Ovary (tissue), 9 donors: ENCODE measurements around the gene KLHL6. TPM values are rescaled to one million over a fixed set of nuclear protein-coding genes. Genes with fewer than 3 reads are reported as not detected.

Experiments
- DNase-seq, 5 donors: peaks; one replicate each; pipeline ENCODE4 v3.0.0-alpha.2; 2019 to 2020
- H3K27ac ChIP-seq, 2 donors: fragments of 200-600 bp; one replicate each; pipeline versions ENCODE4 v1.5.1 to v1.8.0; 2019 to 2022
- H3K27me3 ChIP-seq: fragments of 200-600 bp; one replicate; pipeline ENCODE4 v1.8.0; 2022
- H3K36me3 ChIP-seq: fragments of 200-600 bp; sonication (generic); one replicate; pipeline ENCODE4 v1.5.1; 2019
- H3K4me1 ChIP-seq: one replicate; pipeline ENCODE4 v1.8.1; 2013; ENCODE audit warnings: mild to moderate bottlenecking, moderate library complexity; ENCODE audit not compliant: insufficient read depth
- H3K4me3 ChIP-seq: fragments of 200-600 bp; sonication (generic); one replicate; pipeline ENCODE4 v1.5.1; 2017
- H3K9me3 ChIP-seq, 2 donors: fragments of 200-600 bp in 1 of 2; sonication (generic) in 1 of 2; one replicate each; pipeline versions ENCODE4 v1.5.1 to v1.8.1; 2013 to 2019; ENCODE audit warnings: mild to moderate bottlenecking in 1 of 2, moderate library complexity in 1 of 2
- CTCF ChIP-seq, 3 donors: fragments of 450-650 bp in 2 of 3; fragments of 200-600 bp in 1 of 3; IDR thresholded peaks; one replicate each; pipeline versions ENCODE4 v1.5.1 to v1.8.0; 2016 to 2022; ENCODE audit warnings: antibody characterized with exemption in 3 of 3, mild to moderate bottlenecking in 1 of 3
- EP300 ChIP-seq: sonication (generic); formaldehyde crosslinking; IDR thresholded peaks from one replicate; pipeline ENCODE4 v1.6.1; 2017; ENCODE audit warnings: antibody characterized with exemption
- POLR2A ChIP-seq: fragments of 450-650 bp; IDR thresholded peaks from one replicate; pipeline ENCODE4 v1.6.1; 2017; ENCODE audit warnings: antibody characterized with exemption, mild to moderate bottlenecking, moderate library complexity
- WGBS, 3 donors: extraction: QIAGEN DNeasy Blood & Tissue Kit in 1 of 3; methylation state at CpG; one replicate each; pipeline versions ENCODE4 v1.1.5 to v1.1.7; 2013 to 2017; 5-methylcytosine and 5-hydroxymethylcytosine counted together
- intact Hi-C, 4 donors: fragments of 100-400 bp; cut with DNase I; formaldehyde crosslinking; loops; one replicate each; pipeline versions ENCODE4 v1.11.0 to v1.15.1; 2022 to 2023
- polyA plus RNA-seq, 2 donors: library from polyadenylated mRNA; stranded (reverse); fragments of 200-250 nt in 1 of 2; fragments of 350-450 nt in 1 of 2; fragmentation: Illumina TruSeq in 1 of 2; extraction: RNeasy Lipid Tissue Mini Kit (QIAGEN cat#74804) in 1 of 2; gene quantifications; one replicate each; pipeline ENCODE4 v1.2.3, GENCODE V29; 2013 to 2014
- total RNA-seq, 7 donors: library from RNA; depleted of rRNA in 2 of 7; stranded (reverse); fragments of >200 nt in 2 of 7; fragmentation: NEBNext Ultra II Directional in 3 of 7; extraction: Animal tissue kit (Norgen Biotek cat#: 25700) in 3 of 7; gene quantifications; one replicate each; pipeline versions ENCODE4 v1.1.0 to v1.2.4, GENCODE V29; 2016 to 2023
- donor health status: DM: no; HTN: no; CAD: no; lungs with moderate emphysema.
- donor health status: DM: no; HTN: no; CAD: no.
- donor health status: Bipolar disorder and iron deficiency.
- donor health status: DM: yes; HTN: yes; CAD: no.
- donor health status: DM: no; HTN: no; CAD: no.
- donor health status: DM: yes; HTN: yes; CAD: no.

The KLHL6 gene
- total and polyA plus RNA-seq, 9 donors = 0.21 to 3.9 (median 0.92) TPM

DNA sequence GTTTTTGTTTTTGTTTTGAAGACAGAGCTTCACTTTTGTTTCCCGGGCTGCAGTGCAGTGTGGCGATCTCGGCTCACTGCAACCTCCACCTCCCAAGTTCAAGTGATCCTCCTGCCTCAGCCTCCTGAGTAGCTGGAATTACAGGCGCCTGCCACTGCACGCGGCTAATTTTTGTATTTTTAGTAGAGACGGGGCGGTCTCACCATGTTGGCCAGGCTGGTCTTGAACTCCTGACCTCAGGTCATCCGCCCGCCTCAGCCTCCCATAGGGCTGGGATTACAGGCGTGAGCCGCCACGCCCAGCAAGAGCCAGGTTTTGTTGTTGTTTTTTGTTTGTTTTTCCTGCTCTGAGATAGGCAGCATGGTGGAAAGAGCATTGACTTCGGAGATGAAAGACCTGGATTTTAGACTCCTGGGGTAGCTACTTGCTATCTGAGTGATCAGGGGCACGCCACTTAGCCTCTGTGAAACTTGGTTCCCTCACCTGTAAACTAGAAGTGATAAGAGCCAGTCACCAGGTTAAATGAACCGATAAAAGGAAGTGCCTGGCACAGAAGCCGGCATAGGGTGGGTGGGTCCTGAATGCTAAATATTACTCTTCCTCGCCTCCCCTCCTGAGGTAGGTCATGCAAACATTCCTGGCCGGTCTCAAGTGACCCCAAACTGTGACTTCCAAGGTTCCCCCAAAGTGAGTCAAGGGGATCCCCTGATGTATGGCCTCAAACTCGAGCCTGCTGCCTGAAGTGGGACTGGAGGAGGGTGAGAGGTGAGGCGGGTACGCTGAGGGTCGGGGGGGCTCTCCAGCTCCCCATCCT, 64.2 kb downstream of the KLHL6 start:
- no peak for TF ChIP-seq CTCF (IDR thresholded peaks at IDR 0.05)
- TF ChIP-seq EP300 = no peak
- TF ChIP-seq POLR2A = no peak
- 86 to 92% (median 89%) methylated on average over 23 of the region's 23 CpGs for WGBS, 3 donors
- no peaks in the 10 kb centered on the region for H3K27me3 ChIP-seq
- H3K27ac ChIP-seq = no peak overlapping the region
- no peaks in the 10 kb centered on the region for H3K36me3 ChIP-seq
- no peak overlapping the region for H3K4me3 ChIP-seq
- no peak for DNase-seq
- H3K4me1 ChIP-seq = no peaks in the 10 kb centered on the region
- no peaks in the 10 kb centered on the region for H3K9me3 ChIP-seq
- intact Hi-C loops = no loop called here

DNA sequence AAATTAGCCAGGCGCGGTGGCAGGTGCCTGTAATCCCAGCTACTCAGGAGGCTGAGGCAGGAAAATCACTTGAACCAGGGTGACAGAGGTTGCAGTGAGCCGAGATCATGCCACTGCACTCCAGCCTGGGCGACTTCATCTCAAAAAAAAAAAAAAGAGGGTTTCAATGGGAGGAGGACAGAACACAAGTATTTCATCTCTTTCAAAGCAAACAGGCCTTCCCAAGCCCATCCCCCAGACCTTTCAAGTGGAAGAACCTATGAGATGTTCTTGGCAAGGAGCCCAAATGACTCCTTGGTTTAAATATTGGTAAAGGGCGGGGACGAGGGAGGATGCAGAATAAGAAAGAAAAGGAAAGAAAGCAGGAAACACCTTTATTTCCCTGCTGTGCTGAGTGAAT, 64.9 kb downstream of the KLHL6 start:
- H3K27ac ChIP-seq = no peak overlapping the region
- 80 to 88% (median 84%) methylated on average over 6 of the region's 6 CpGs for WGBS, 3 donors
- TF ChIP-seq POLR2A (no peak), EP300 (no peak), CTCF (IDR thresholded peaks at IDR 0.05) (no peak)
- no peaks in the 10 kb centered on the region for H3K9me3 ChIP-seq
- H3K4me3 ChIP-seq = no peak overlapping the region
- DNase-seq = no peak
- no peaks in the 10 kb centered on the region for H3K4me1 ChIP-seq
- no peaks in the 10 kb centered on the region for H3K27me3 ChIP-seq
- no peaks in the 10 kb centered on the region for H3K36me3 ChIP-seq
- intact Hi-C loops = no loop called here

GRCh38 chr3:183490211-183490601, 65.3 kb downstream of the KLHL6 start:
- no peak overlapping the region for H3K4me3 ChIP-seq
- no peak overlapping the region for H3K27ac ChIP-seq
- no peaks in the 10 kb centered on the region for H3K4me1 ChIP-seq
- intact Hi-C loops = no loop called here
- H3K36me3 ChIP-seq = no peaks in the 10 kb centered on the region
- WGBS, 3 donors = 89 to 90% (median 90%) methylated on average over 9 of the region's 9 CpGs
- no peaks in the 10 kb centered on the region for H3K27me3 ChIP-seq
- DNase-seq = no peak
- TF ChIP-seq CTCF (IDR thresholded peaks at IDR 0.05) (no peak), EP300 (no peak), POLR2A (no peak)
- H3K9me3 ChIP-seq = no peaks in the 10 kb centered on the region

GRCh38 chr3:183489455-183490210, 65.9 kb downstream of the KLHL6 start:
- DNase-seq = no peak
- intact Hi-C loops = no loop called here
- H3K27me3 ChIP-seq = no peaks in the 10 kb centered on the region
- H3K9me3 ChIP-seq = no peaks in the 10 kb centered on the region
- H3K4me3 ChIP-seq = no peak overlapping the region
- no peaks in the 10 kb centered on the region for H3K36me3 ChIP-seq
- TF ChIP-seq EP300 = no peak
- no peak for TF ChIP-seq POLR2A
- TF ChIP-seq CTCF (IDR thresholded peaks at IDR 0.05) = no peak
- WGBS, 3 donors = 48 to 64% (median 51%) methylated on average over 6 of the region's 6 CpGs
- no peak overlapping the region for H3K27ac ChIP-seq
- no peaks in the 10 kb centered on the region for H3K4me1 ChIP-seq
